ENCODE measurements around the gene ECPAS. TPM values are rescaled to one million over a fixed set of nuclear protein-coding genes. Genes with fewer than 3 reads are reported as not detected.
"Not testable (repeated sequence)": the region's sequence is repeated elsewhere in the genome, so short reads cannot be mapped to it uniquely, and the experiment has no call there.

The ECPAS gene
- total RNA-seq, 5 donors from 2014 or later (not counting 1 experiment from before 2014, with no cell fraction given): 50.5 to 67.1 (median 63.1) TPM

GRCh38 chr9:111449705-111450104, 34.5 kb downstream of the ECPAS start:
- Histone ChIP-seq H3K27me3 (replicated peaks in 1 of 2; ENCODE audit: control insufficient read depth in 2 of 2, extremely low read depth in 1 of 2, insufficient read depth in 2 of 2, low read length in 1 of 2) (no peaks in the 10 kb centered on the region), H3K4me1 (ENCODE audit: control insufficient read depth in 1 of 2, extremely low read depth in 1 of 2, insufficient read depth in 2 of 2, low read length in 2 of 2) (no peaks in the 10 kb centered on the region), H3K36me3 (ENCODE audit: control insufficient read depth in 2 of 2, extremely low read depth in 1 of 2, insufficient read depth in 1 of 2, low read length in 1 of 2) (peaks cover 0 to 15% of the 10 kb centered on the region in 2 donors), H3K27ac (ENCODE audit: low read length) (no peak overlapping the region), H3K4me3 (ENCODE audit: control insufficient read depth in 1 of 2, extremely low read depth in 1 of 2, low read length in 1 of 2) (no peak overlapping the region), H3K9me3 (no peaks in the 10 kb centered on the region)
- Mint-ChIP-seq H3K9me3 (peaks cover 0 to 2% (median 0%) of the 10 kb centered on the region in 3 donors), H3K36me3 (peaks cover 37% of the 10 kb centered on the region), H3K4me3 (no peak overlapping the region), H3K27ac (no peak overlapping the region), H3K4me1 (peaks cover 23 to 27% (median 27%) of the 10 kb centered on the region in 3 donors), H3K27me3 (no peaks in the 10 kb centered on the region)
- 100% methylated on average over 1 of the region's 1 CpG for WGBS (ENCODE audit: insufficient coverage)
- no peak for ATAC-seq (replicated peaks in 1 of 4)
- POLR2A ChIA-PET: no interaction called here
- CTCF ChIA-PET: interaction anchor here in 1 of 2 donors (0.6 kb wide), 1 partner anchor 26 kb away, joined by 4 read pairs; no protein-coding TSS in a partner anchor
- DNase-seq: no peak

- H3K36me3 ChIP-seq (ENCODE audit: control insufficient read depth in 2 of 2, extremely low read depth in 1 of 2, insufficient read depth in 1 of 2, low read length in 1 of 2): peaks cover 0 to 24% of the 10 kb centered on the region in 2 donors
- ATAC-seq (replicated peaks in 1 of 4); H3K9me3 ChIP-seq; H3K27ac Mint-ChIP-seq; H3K4me3 Mint-ChIP-seq; H3K9me3 Mint-ChIP-seq; CTCF ChIA-PET; DNase-seq; H3K4me1 Mint-ChIP-seq; H3K27ac ChIP-seq (ENCODE audit: low read length); H3K4me3 ChIP-seq (ENCODE audit: control insufficient read depth in 1 of 2, extremely low read depth in 1 of 2, low read length in 1 of 2); H3K27me3 Mint-ChIP-seq; POLR2A ChIA-PET; H3K4me1 ChIP-seq (ENCODE audit: control insufficient read depth in 1 of 2, extremely low read depth in 1 of 2, insufficient read depth in 2 of 2, low read length in 2 of 2); H3K27me3 ChIP-seq (replicated peaks in 1 of 2; ENCODE audit: control insufficient read depth in 2 of 2, extremely low read depth in 1 of 2, insufficient read depth in 2 of 2, low read length in 1 of 2): not testable (repeated sequence)
- peaks cover 53% of the 10 kb centered on the region for H3K36me3 Mint-ChIP-seq
- WGBS (ENCODE audit: insufficient coverage): no CpG with 5 or more reads among the region's 1 CpG
These were observed 38.4 kb downstream of the ECPAS start for GRCh38 chr9:111445799-111446198.

GRCh38 chr9:111443454-111443853, 40.7 kb downstream of the ECPAS start:
- DNase-seq (no peak), ATAC-seq (replicated peaks in 1 of 4) (no peak)
- Mint-ChIP-seq H3K27me3 (no peaks in the 10 kb centered on the region), H3K27ac (no peak overlapping the region), H3K36me3 (peaks cover 64% of the 10 kb centered on the region), H3K4me3 (no peak overlapping the region), H3K9me3 (peaks cover 0 to 2% (median 0%) of the 10 kb centered on the region in 3 donors), H3K4me1 (no peaks in the 10 kb centered on the region)
- Histone ChIP-seq H3K4me1 (ENCODE audit: control insufficient read depth in 1 of 2, extremely low read depth in 1 of 2, insufficient read depth in 2 of 2, low read length in 2 of 2) (no peaks in the 10 kb centered on the region), H3K36me3 (ENCODE audit: control insufficient read depth in 2 of 2, extremely low read depth in 1 of 2, insufficient read depth in 1 of 2, low read length in 1 of 2) (peaks cover 0 to 32% of the 10 kb centered on the region in 2 donors), H3K9me3 (no peaks in the 10 kb centered on the region), H3K27me3 (replicated peaks in 1 of 2; ENCODE audit: control insufficient read depth in 2 of 2, extremely low read depth in 1 of 2, insufficient read depth in 2 of 2, low read length in 1 of 2) (no peaks in the 10 kb centered on the region), H3K4me3 (ENCODE audit: control insufficient read depth in 1 of 2, extremely low read depth in 1 of 2, low read length in 1 of 2) (no peak overlapping the region), H3K27ac (ENCODE audit: low read length) (no peak overlapping the region)
- ChIA-PET CTCF (interaction anchor here in 1 of 2 donors (0.6 kb wide), 1 partner anchor 57 kb away, joined by 3 read pairs; no protein-coding TSS in a partner anchor), POLR2A (no interaction called here)
- 100% methylated on average over 1 of the region's 4 CpGs for WGBS (ENCODE audit: insufficient coverage)

GRCh38 chr9:111442360-111443027, 41.7 kb downstream of the ECPAS start:
- no peak overlapping the region for H3K4me3 ChIP-seq (ENCODE audit: control insufficient read depth in 1 of 2, extremely low read depth in 1 of 2, low read length in 1 of 2)
- ChIA-PET CTCF (no interaction called here), POLR2A (no interaction called here)
- H3K27ac Mint-ChIP-seq: no peak overlapping the region
- no peaks in the 10 kb centered on the region for H3K9me3 ChIP-seq
- no peaks in the 10 kb centered on the region for H3K4me1 ChIP-seq (ENCODE audit: control insufficient read depth in 1 of 2, extremely low read depth in 1 of 2, insufficient read depth in 2 of 2, low read length in 2 of 2)
- ATAC-seq (replicated peaks in 1 of 4) (no peak), DNase-seq (no peak)
- no peak overlapping the region for H3K4me3 Mint-ChIP-seq
- H3K9me3 Mint-ChIP-seq: peaks cover 0 to 2% (median 0%) of the 10 kb centered on the region in 3 donors
- H3K27me3 ChIP-seq (replicated peaks in 1 of 2; ENCODE audit: control insufficient read depth in 2 of 2, extremely low read depth in 1 of 2, insufficient read depth in 2 of 2, low read length in 1 of 2): no peaks in the 10 kb centered on the region
- H3K4me1 Mint-ChIP-seq: no peaks in the 10 kb centered on the region
- H3K27me3 Mint-ChIP-seq: no peaks in the 10 kb centered on the region
- H3K36me3 ChIP-seq (ENCODE audit: control insufficient read depth in 2 of 2, extremely low read depth in 1 of 2, insufficient read depth in 1 of 2, low read length in 1 of 2): peaks cover 0 to 34% of the 10 kb centered on the region in 2 donors
- H3K36me3 Mint-ChIP-seq: peaks cover 67% of the 10 kb centered on the region
- no CpG with 5 or more reads among the region's 4 CpGs for WGBS (ENCODE audit: insufficient coverage)
- H3K27ac ChIP-seq (ENCODE audit: low read length): no peak overlapping the region

GRCh38 chr9:111440226-111440625, 44.0 kb downstream of the ECPAS start:
- H3K27me3 ChIP-seq (replicated peaks in 1 of 2; ENCODE audit: control insufficient read depth in 2 of 2, extremely low read depth in 1 of 2, insufficient read depth in 2 of 2, low read length in 1 of 2): no peaks in the 10 kb centered on the region
- CTCF ChIA-PET: no interaction called here
- Mint-ChIP-seq H3K27me3 (no peaks in the 10 kb centered on the region), H3K4me3 (no peak overlapping the region), H3K4me1 (no peaks in the 10 kb centered on the region), H3K36me3 (peaks cover 66% of the 10 kb centered on the region), H3K9me3 (no peaks in the 10 kb centered on the region), H3K27ac (no peak overlapping the region)
- H3K27ac ChIP-seq (ENCODE audit: low read length): no peak overlapping the region
- H3K36me3 ChIP-seq (ENCODE audit: control insufficient read depth in 2 of 2, extremely low read depth in 1 of 2, insufficient read depth in 1 of 2, low read length in 1 of 2): peaks cover 0 to 43% of the 10 kb centered on the region in 2 donors
- H3K4me1 ChIP-seq (ENCODE audit: control insufficient read depth in 1 of 2, extremely low read depth in 1 of 2, insufficient read depth in 2 of 2, low read length in 2 of 2): no peaks in the 10 kb centered on the region
- no peak overlapping the region for H3K4me3 ChIP-seq (ENCODE audit: control insufficient read depth in 1 of 2, extremely low read depth in 1 of 2, low read length in 1 of 2)
- no peaks in the 10 kb centered on the region for H3K9me3 ChIP-seq
- no CpG with 5 or more reads among the region's 3 CpGs for WGBS (ENCODE audit: insufficient coverage)
- ATAC-seq (replicated peaks in 1 of 4) (no peak), DNase-seq (no peak)
- POLR2A ChIA-PET: no interaction called here

- ATAC-seq (replicated peaks in 1 of 4) (no peak), DNase-seq (no peak)
- H3K36me3 Mint-ChIP-seq: peaks cover 58% of the 10 kb centered on the region
- H3K27me3 ChIP-seq (replicated peaks in 1 of 2; ENCODE audit: control insufficient read depth in 2 of 2, extremely low read depth in 1 of 2, insufficient read depth in 2 of 2, low read length in 1 of 2): no peaks in the 10 kb centered on the region
- no peaks in the 10 kb centered on the region for H3K9me3 Mint-ChIP-seq
- no peak overlapping the region for H3K27ac ChIP-seq (ENCODE audit: low read length)
- H3K4me1 Mint-ChIP-seq: no peaks in the 10 kb centered on the region
- H3K4me3 ChIP-seq (ENCODE audit: control insufficient read depth in 1 of 2, extremely low read depth in 1 of 2, low read length in 1 of 2): no peak overlapping the region
- peaks cover 0 to 41% of the 10 kb centered on the region in 2 donors for H3K36me3 ChIP-seq (ENCODE audit: control insufficient read depth in 2 of 2, extremely low read depth in 1 of 2, insufficient read depth in 1 of 2, low read length in 1 of 2)
- no peaks in the 10 kb centered on the region for H3K9me3 ChIP-seq
- ChIA-PET POLR2A (interaction anchor here in 1 of 2 donors (0.6 kb wide), 1 partner anchor 12 kb away, joined by 4 read pairs; no protein-coding TSS in a partner anchor), CTCF (no interaction called here)
- 93% methylated on average over 2 of the region's 6 CpGs for whole genome bisulfite sequencing (ENCODE audit: insufficient coverage)
- H3K27ac Mint-ChIP-seq: no peak overlapping the region
- no peaks in the 10 kb centered on the region for H3K4me1 ChIP-seq (ENCODE audit: control insufficient read depth in 1 of 2, extremely low read depth in 1 of 2, insufficient read depth in 2 of 2, low read length in 2 of 2)
- no peak overlapping the region for H3K4me3 Mint-ChIP-seq
- no peaks in the 10 kb centered on the region for H3K27me3 Mint-ChIP-seq
These were observed 45.5 kb downstream of the ECPAS start for GRCh38 chr9:111438541-111439235.

Measured in T-cell (primary cell).